GM18517 (cell line): ENCODE measurements around the gene TSBP1.
"Not testable (repeated sequence)": the region's sequence is repeated elsewhere in the genome, so short reads cannot be mapped to it uniquely, and the experiment has no call there.

Experiments
- ATAC-seq: cut with Tn5 transposase; IDR thresholded peaks from one replicate; pipeline ENCODE4 v1.9.1; 2021; ENCODE audit warnings: mild to moderate bottlenecking, moderate library complexity; ENCODE audit not compliant: unreplicated experiment

TSBP1 gene

GRCh38 chr6:32375739-32376529 lies 4.2 kb upstream of the TSBP1 start:
- no peak for ATAC-seq

GRCh38 chr6:32371229-32371628 lies 474 bp downstream of the TSBP1 start:
- ATAC-seq = no peak

DNA sequence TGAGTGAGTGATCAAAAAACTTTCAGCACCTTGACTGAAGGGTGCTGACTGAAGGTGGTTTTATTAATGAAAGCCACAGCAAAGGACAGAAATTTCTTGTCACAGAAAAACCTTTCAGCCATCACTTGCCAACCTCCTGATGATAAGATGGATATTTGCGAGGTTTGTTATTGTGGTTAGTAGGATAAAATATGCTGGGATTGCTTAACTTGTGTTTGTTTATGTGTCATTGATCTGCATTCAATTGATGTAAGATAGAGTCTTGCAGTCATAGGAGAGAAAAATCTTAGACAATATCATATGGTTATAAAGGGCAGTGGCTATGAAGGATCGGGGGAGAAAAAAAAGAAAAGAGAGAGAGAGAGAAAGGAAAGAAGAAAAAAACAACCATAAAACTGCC lies 1.2 kb downstream of the TSBP1 start:
- no peak for ATAC-seq

DNA sequence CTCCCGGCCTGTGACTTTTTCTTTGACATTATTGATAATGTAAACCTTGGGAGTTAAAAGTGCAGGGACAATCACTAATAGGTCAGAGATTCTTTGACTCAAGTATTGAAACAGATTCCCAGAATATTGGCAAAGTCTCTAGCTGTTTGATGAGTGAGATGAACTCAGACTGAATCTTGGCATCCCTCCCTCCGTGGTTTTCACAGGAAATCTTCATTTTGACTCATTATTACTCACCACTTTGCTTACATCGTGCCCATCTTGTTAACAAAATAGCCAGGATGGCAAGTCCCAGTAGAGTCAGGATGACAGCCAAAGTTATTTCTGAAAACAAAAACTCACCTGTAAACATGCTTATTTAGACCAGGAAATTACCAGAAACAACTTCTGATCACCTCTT lies 2.0 kb downstream of the TSBP1 start:
- no peak for ATAC-seq

DNA sequence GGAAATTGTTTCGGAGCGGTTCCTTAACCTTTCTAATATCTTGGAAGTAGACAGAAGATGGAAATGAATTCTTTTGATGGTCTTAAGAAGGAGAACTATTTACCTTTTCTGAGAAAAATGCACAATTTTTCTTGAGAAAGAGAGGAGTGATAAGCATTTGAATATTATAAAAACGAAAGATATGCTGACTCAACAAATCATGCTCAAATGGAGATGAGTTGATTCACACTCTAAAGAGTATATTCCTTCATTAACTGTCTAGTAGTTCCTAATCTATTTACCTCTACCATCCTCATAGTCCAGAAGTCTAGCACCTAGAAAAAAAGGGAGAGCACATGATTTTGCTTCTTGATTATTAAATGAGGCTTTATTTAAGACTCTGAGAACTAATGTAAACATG lies 4.1 kb downstream of the TSBP1 start:
- no peak for ATAC-seq

- ATAC-seq = not testable (repeated sequence)
Measured at GRCh38 chr6:32359225-32359624, 12.5 kb downstream of the TSBP1 start.

DNA sequence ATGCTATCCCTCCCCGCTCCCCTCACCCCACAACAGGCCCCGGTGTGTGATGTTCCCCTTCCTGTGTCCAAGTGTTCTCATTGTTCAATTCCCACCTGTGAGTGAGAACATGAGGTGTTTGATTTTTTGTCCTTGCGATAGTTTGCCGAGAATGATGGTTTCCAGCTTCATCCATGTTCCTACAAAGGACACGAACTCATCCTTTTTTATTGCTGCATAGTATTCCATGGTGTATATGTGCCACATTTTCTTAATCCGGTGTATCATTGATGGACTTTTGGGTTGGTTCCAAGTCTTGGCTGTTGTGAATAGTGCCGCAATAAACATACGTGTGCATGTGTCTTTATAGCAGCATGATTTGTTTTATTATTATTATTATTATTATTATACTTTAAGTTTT lies 13.2 kb downstream of the TSBP1 start:
- not testable (repeated sequence) for ATAC-seq

DNA sequence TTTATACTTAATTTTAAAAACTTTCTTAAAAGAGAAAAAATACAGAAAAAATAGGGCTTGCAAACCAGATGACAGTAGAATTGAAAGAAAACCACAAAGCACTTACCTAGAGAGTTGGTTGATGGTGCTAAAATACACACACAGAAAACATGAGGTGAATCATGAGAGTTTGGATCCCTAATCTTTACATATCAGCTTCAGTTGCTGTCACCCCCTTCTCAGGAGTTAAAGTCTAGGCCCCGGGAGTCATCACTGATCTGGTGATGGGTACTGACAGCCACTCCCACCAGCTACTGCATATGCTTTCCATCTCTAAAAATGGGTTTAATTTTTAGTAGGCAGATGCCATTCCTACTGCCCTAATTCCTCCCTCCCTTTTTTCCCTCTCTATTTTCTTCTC lies 16.7 kb downstream of the TSBP1 start:
- ATAC-seq = no peak

DNA sequence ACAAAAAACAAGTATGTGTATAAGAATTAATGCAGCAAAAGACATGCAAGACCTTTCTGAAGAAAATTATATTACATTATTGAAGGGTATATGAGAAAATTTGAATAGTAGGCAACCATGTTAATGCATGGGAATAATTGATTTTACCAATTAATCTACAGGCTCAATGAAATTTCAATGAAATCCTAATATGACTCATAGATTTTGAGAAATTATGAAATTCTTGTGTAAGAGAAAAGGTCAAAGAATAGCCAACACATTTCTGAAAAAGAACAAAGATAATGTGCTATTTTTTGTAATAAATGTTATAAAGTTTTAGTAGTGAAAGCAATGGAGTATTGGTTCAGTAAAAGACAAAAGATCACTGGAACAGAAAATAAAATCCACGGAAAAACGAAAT lies 18.4 kb downstream of the TSBP1 start:
- ATAC-seq = no peak

DNA sequence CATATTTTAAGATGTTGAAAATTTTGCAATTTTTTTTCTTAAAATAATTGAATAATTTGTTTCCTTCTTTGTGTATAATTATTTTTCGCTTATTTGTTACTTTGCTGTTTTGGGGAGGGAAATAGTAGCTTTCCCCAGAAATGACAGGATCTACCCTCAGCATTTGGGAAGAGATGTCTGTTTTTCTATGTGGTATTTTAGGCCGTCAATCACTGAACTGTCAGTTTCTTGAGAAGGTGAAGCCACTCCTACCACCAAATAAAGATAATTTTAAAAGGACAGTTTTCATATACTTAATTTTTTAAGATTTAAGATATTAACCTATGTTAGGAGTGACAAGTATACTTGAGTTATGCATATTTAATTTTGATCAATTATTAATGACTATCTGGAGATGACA lies 31.5 kb downstream of the TSBP1 start:
- ATAC-seq = no peak

- no peak for ATAC-seq
Measured at GRCh38 chr6:32337186-32337805, 34.4 kb downstream of the TSBP1 start.

- no peak for ATAC-seq
Measured at GRCh38 chr6:32332433-32332832, 39.3 kb downstream of the TSBP1 start.

GRCh38 chr6:32329141-32329540 lies 42.6 kb downstream of the TSBP1 start:
- no peak for ATAC-seq

DNA sequence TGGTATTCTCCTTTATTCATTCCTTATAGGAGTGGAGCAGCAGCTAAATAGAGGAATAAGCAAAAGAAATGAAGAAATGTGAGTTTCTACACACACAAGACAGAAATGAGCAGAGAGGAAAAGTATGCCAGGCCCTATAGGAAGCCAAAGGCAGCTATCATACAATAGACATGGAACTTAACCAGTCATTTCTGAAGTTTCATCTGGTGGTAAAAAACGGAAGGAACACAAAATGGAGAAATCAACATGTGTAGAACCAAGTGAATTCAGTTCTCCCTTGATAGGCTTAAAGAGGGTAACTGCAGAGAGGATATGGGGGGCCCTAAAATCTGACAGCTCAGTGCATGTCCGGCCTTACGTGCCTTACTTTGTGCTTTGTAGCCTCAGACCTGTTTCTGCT lies 44.6 kb downstream of the TSBP1 start:
- no peak for ATAC-seq

DNA sequence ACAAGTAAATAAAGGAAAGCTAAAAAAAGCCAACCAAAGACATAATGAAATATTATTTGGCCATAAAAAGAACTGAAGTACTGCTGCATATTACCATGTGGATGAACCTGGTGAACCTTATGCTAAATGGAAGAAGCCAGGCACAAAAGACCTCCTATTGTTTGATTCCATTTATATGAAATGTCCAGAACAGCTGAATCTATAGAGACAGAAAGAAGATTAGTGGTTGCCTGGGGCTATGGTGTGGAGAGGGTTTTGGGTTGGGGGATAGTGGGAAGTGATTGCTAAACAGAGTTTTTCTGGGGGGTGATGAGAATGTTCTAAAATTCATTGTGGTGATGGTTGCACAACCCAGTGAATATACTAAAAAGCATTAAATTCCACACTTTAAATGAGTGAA lies 53.2 kb downstream of the TSBP1 start:
- ATAC-seq = no peak

- ATAC-seq = no peak
Measured at GRCh38 chr6:32317541-32317940, 54.2 kb downstream of the TSBP1 start.

DNA sequence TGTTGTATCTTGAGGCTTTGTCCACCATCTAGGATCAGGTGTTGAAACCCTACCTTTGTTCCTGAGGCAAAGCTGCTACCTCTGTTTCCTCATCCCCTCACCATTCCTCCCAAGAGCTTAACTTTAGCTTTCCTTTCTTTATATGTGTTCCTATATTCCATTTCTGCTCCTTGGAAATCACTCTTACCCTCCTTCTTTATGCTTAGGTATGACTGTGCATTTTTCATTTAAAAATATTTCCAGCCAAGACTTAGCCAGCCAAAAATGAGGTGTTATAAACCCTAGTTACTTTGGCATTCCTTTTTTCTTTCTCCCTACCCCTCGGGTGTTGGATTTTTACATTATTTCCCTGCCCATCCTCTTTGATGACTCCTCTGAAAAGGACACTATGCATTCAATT lies 57.7 kb downstream of the TSBP1 start:
- no peak for ATAC-seq

- ATAC-seq = no peak
Measured at GRCh38 chr6:32298632-32299336, 72.9 kb downstream of the TSBP1 start.

DNA sequence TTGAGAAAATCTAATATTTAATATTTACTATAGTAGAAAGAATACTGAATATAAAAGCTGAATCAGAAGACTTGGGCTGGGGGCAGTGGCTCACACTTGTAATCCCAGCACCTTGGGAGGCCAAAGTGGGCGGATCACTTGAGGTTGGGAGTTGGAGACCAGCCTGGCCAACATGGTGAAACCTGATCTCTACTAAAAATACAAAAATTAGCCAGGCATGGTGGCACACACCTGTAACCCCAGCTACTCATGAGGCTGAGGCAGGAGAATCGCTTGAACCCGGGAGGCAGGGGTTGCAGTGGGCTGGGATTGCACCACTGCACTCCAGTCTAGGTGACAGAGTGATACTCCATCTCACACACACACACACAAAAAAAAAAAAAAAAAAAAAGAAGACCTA lies 76.7 kb downstream of the TSBP1 start:
- ATAC-seq = not testable (repeated sequence)

DNA sequence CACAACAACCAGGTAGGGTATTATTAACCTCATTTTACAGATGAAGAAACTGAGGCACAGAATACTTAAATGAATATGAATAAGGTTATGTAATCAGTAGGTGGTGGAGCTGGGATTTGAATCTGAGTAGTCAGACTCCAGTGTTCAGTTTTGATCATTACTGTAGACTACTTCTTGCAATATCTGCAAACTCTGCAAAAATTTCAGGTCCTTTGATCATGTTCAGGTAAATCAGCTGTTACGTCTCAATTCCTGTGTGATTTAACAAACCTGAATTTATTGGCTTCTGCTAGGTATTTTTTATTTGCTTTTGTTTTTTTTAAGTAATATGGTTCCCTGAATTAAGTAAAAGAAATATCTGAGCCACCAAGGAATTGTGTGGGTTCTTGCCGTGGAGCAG lies 77.1 kb downstream of the TSBP1 start:
- no peak for ATAC-seq

DNA sequence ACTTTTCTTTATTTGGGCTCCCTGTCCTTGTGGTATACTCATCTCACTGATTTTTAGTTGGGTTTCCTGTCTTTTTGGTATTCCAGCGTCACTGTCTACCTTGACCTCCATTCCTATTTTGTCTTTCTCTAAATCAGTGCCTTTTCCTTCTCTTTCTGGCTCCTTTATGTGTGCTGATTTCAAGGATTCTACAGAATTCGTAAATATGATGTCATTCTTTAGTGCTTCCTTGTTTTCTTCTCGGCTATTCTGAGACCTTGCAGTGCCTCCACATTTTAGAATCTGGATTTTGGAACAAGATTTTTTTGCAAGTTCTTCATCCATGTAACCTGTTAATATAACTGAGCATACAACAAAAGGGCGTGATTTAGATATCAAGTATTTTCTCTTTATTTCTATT lies 78.0 kb downstream of the TSBP1 start:
- ATAC-seq = no peak

DNA sequence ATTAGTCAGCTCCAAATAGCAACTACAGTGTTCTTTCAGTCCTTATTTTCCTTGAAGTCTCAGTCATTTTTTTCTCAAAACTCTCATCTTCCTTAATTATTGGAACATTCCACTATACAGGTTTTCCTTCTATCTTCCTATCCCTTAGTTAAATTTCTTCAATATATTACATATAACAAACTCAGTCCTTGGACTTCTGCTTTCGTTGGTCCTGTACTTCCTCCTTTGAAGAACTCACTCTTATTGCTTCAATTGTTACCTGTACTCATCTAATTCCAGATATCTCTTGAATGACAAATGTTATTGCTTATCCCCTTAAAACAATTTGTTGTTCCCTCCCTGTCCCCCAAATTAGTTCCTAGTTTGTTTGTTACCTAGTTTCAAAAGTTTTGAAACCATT lies 80.2 kb downstream of the TSBP1 start:
- ATAC-seq = no peak
